Measurements from ENCODE around the gene DLGAP1. TPM values are rescaled to one million over a fixed set of nuclear protein-coding genes. Genes with fewer than 3 reads are reported as not detected.
"Not testable (repeated sequence)": the region's sequence is repeated elsewhere in the genome, so short reads cannot be mapped to it uniquely, and the experiment has no call there.

The DLGAP1 gene
- total RNA-seq, 1 donor from 2014 or later, result 0.48 TPM

- no peak for ATAC-seq
Observed at GRCh38 chr18:4292696-4293095, 162.4 kb downstream of the DLGAP1 start.

GRCh38 chr18:4287340-4287739 is 167.8 kb downstream of the DLGAP1 start:
- DNase-seq (ENCODE audit: low spot score); ATAC-seq: not testable (repeated sequence)

More at GRCh38 chr18:4292696-4293095, 162.4 kb downstream of the DLGAP1 start:
- no peak for DNase-seq (ENCODE audit: low spot score)

GRCh38 chr18:4286256-4286655 is 168.9 kb downstream of the DLGAP1 start:
- no peak for ATAC-seq
- no peak for DNase-seq (ENCODE audit: low spot score)

GRCh38 chr18:4285525-4285924 is 169.6 kb downstream of the DLGAP1 start:
- ATAC-seq (no peak), DNase-seq (ENCODE audit: low spot score) (no peak)

GRCh38 chr18:4284528-4284927 is 170.6 kb downstream of the DLGAP1 start:
- DNase-seq (ENCODE audit: low spot score) (no peak), ATAC-seq (no peak)

GRCh38 chr18:4283746-4284291 is 171.3 kb downstream of the DLGAP1 start:
- ATAC-seq (no peak), DNase-seq (ENCODE audit: low spot score) (no peak)

GRCh38 chr18:4282954-4283353 is 172.2 kb downstream of the DLGAP1 start:
- ATAC-seq, result no peak
- DNase-seq (ENCODE audit: low spot score), result no peak

GRCh38 chr18:4276953-4277585 is 178.0 kb downstream of the DLGAP1 start:
- DNase-seq (ENCODE audit: low spot score) (no peak), ATAC-seq (no peak)

- DNase-seq (ENCODE audit: low spot score) (no peak), ATAC-seq (no peak)
Observed at GRCh38 chr18:4271952-4272351, 183.2 kb downstream of the DLGAP1 start.

GRCh38 chr18:4270988-4271387 is 184.1 kb downstream of the DLGAP1 start:
- ATAC-seq, result no peak
- DNase-seq (ENCODE audit: low spot score), result no peak

- ATAC-seq, result no peak
- no peak for DNase-seq (ENCODE audit: low spot score)
Observed at GRCh38 chr18:4270016-4270415, 185.1 kb downstream of the DLGAP1 start.

GRCh38 chr18:4267641-4268040 is 187.5 kb downstream of the DLGAP1 start:
- DNase-seq (ENCODE audit: low spot score) (no peak), ATAC-seq (no peak)

- ATAC-seq, result no peak
Observed at GRCh38 chr18:4264347-4264791, 190.7 kb downstream of the DLGAP1 start.

GRCh38 chr18:4260107-4260506 is 195.0 kb downstream of the DLGAP1 start:
- no peak for ATAC-seq
- DNase-seq (ENCODE audit: low spot score), result no peak

More at GRCh38 chr18:4264347-4264791, 190.7 kb downstream of the DLGAP1 start:
- DNase-seq (ENCODE audit: low spot score), result no peak

GRCh38 chr18:4256766-4257417 is 198.2 kb downstream of the DLGAP1 start:
- DNase-seq (ENCODE audit: low spot score) (no peak), ATAC-seq (no peak)

- no peak for ATAC-seq
- no peak for DNase-seq (ENCODE audit: low spot score)
Observed at GRCh38 chr18:4254840-4255239, 200.3 kb downstream of the DLGAP1 start.

- DNase-seq (ENCODE audit: low spot score) (no peak), ATAC-seq (no peak)
Observed at GRCh38 chr18:4252829-4253228, 202.3 kb downstream of the DLGAP1 start.

- DNase-seq (ENCODE audit: low spot score), result no peak
- no peak for ATAC-seq
Observed at GRCh38 chr18:4251873-4252272, 203.2 kb downstream of the DLGAP1 start.

GRCh38 chr18:4251206-4251605 is 203.9 kb downstream of the DLGAP1 start:
- DNase-seq (ENCODE audit: low spot score) (no peak), ATAC-seq (no peak)

- ATAC-seq, result no peak
- no peak for DNase-seq (ENCODE audit: low spot score)
Observed at GRCh38 chr18:4250141-4250540, 205.0 kb downstream of the DLGAP1 start.

- no peak for ATAC-seq
- no peak for DNase-seq (ENCODE audit: low spot score)
Observed at GRCh38 chr18:4248686-4249085, 206.4 kb downstream of the DLGAP1 start.

- ATAC-seq, result no peak
- no peak for DNase-seq (ENCODE audit: low spot score)
Observed at GRCh38 chr18:4246374-4246773, 208.7 kb downstream of the DLGAP1 start.

All from left lobe of liver (tissue), 2 donors.